ENCODE measurements around the gene TMEM59L. TPM values are rescaled to one million over a fixed set of nuclear protein-coding genes. Genes with fewer than 3 reads are reported as not detected.
A peak's percentile ranks its signal among the peaks of the same experiment; 100 is the strongest.

TMEM59L gene
- total and polyA plus RNA-seq, 2 of the 13 experiments (the other 11 are each of a cell fraction or from before 2014, with no cell fraction given), result 0.97 to 5.5 TPM

- TF ChIP-seq SNAI1 (CRISPR knock-in tag; IDR thresholded peaks at IDR 0.05; ENCODE audit: borderline replicate concordance) (no peak), SMARCE1 (IDR thresholded peaks at IDR 0.05; ENCODE audit: borderline replicate concordance) (no peak), MXD4 (CRISPR knock-in tag; IDR thresholded peaks at IDR 0.05) (no peak), ATF2 (CRISPR knock-in tag; IDR thresholded peaks at IDR 0.05) (no peak), ZNF761 (CRISPR knock-in tag; conservative IDR thresholded peaks at IDR 0.05) (no peak), ZNF766 (CRISPR knock-in tag; IDR thresholded peaks at IDR 0.05; ENCODE audit: borderline replicate concordance) (no peak), ZNF550 (CRISPR knock-in tag; IDR thresholded peaks at IDR 0.05; ENCODE audit: borderline replicate concordance) (no peak), TCF12 (IDR thresholded peaks at IDR 0.05) (no peak), TCF12 (CRISPR knock-in tag; IDR thresholded peaks at IDR 0.05) (no peak), ZNF3 (CRISPR knock-in tag; IDR thresholded peaks at IDR 0.05) (0 out of 2 replicates have a peak, but pooled peaks have one; percentile 31), HNRNPL (IDR thresholded peaks at IDR 0.05; ENCODE audit: low read depth, low read length) (peak; percentile 78; the same call in 1 of the 2 replicates), CHD2 (IDR thresholded peaks at IDR 0.05; ENCODE audit: low read depth, low read length) (no peak), ZNF143 (CRISPR knock-in tag; IDR thresholded peaks at IDR 0.05) (no peak), ZNF20 (CRISPR knock-in tag; IDR thresholded peaks at IDR 0.05) (no peak), TBX2 (CRISPR knock-in tag; IDR thresholded peaks at IDR 0.05; ENCODE audit: borderline replicate concordance) (peak; percentile 59; the same call in 1 of the 2 replicates), ISL2 (CRISPR knock-in tag; IDR thresholded peaks at IDR 0.05) (no peak), NR2C2 (CRISPR knock-in tag; IDR thresholded peaks at IDR 0.05; ENCODE audit: borderline replicate concordance) (no peak), ZNF280B (CRISPR knock-in tag; IDR thresholded peaks at IDR 0.05; ENCODE audit: borderline replicate concordance) (no peak), MYPOP (CRISPR knock-in tag; IDR thresholded peaks at IDR 0.05) (0 out of 2 replicates have a peak, but pooled peaks have one; percentile 25), HDAC2 (CRISPR knock-in tag; IDR thresholded peaks at IDR 0.05) (no peak), ARID5B (CRISPR knock-in tag; IDR thresholded peaks at IDR 0.05) (no peak), PCBP1 (IDR thresholded peaks at IDR 0.05; ENCODE audit: borderline replicate concordance, low read depth, low read length) (0 out of 2 replicates have a peak, but pooled peaks have one; percentile 42)
These were observed 22.1 kb upstream of the TMEM59L start (continued) for GRCh38 chr19:18590273-18591272.
